HCT116 (cell line): ENCODE results near the gene FAM171A1. TPM values are rescaled to one million over a fixed set of nuclear protein-coding genes. Genes with fewer than 3 reads are reported as not detected.

Experiments used
- ATAC-seq: fragments of 200-7000 bp; cut with Tn5 transposase; 2 replicates; pipeline ENCODE4 v1.9.1; 2020; ENCODE audit warnings: mild to moderate bottlenecking, moderate library complexity
- BruUV-seq: library from RNA; stranded (reverse); fragments of 400-500 nt; replicated peaks from 2 replicates; lab custom pipeline; 2021; lab: Mats Ljungman, UMichigan
- CTCF ChIA-PET: fragments of 300-600 bp; sonication (Branson Sonifier 250); formaldehyde crosslinking; loops from one replicate; lab custom pipeline; 2021; ENCODE audit warnings: antibody characterized with exemption; lab: Charles Lee
- POLR2A ChIA-PET: fragments of 300-600, 350-600 bp; sonication (Branson Sonifier 250); formaldehyde crosslinking; loops from one replicate; lab custom pipeline; 2021; ENCODE audit warnings: antibody characterized with exemption; lab: Charles Lee
- RAD21 ChIA-PET, 2 experiments: fragments of 300-600 bp; sonication (Branson Sonifier 250); formaldehyde crosslinking; loops; one replicate each; lab custom pipeline; 2023; ENCODE audit warnings: low total read pairs in 2 of 2; ENCODE audit not compliant: uncharacterized antibody in 2 of 2, unreplicated experiment in 2 of 2, low non-redundant PET in 1 of 2; lab: Charles Lee
- DNase-seq: peaks from one replicate; pipeline ENCODE4 v3.0.0-alpha.2; 2010; ENCODE audit warnings: low read depth, low spot score
- H2AFZ ChIP-seq: fragments of 200-600 bp; shearing (Covaris generic), sonication (generic); 2 replicates; pipeline ENCODE4 v1.6.1; 2017; ENCODE audit warnings: low read depth, mixed run types, mixed read lengths, antibody characterized with exemption, low read length; ENCODE audit not compliant: poor library complexity, severe bottlenecking
- H3K27ac ChIP-seq: 2 replicates; pipeline ENCODE4 v1.5.1; 2012; ENCODE audit warnings: low read depth, low read length
- H3K27me3 ChIP-seq: fragments of 200-600 bp; sonication (generic); 2 replicates; pipeline ENCODE4 v1.6.1; 2016; ENCODE audit warnings: mixed run types, low read length, mixed read lengths; ENCODE audit not compliant: insufficient read depth
- H3K36me3 ChIP-seq, 2 experiments: fragments of 200-500 bp in 1 of 2; fragments of 200-600 bp in 1 of 2; sonication (Bioruptor generic) in 1 of 2; sonication (generic) in 1 of 2; 2 replicates each; pipeline versions ENCODE4 v1.5.1 to v1.6.1; 2014 to 2016; ENCODE audit warnings: low read length in 2 of 2, inconsistent platforms in 1 of 2, mixed read lengths in 1 of 2, mixed run types in 1 of 2; ENCODE audit not compliant: insufficient read depth in 2 of 2, control insufficient read depth in 1 of 2
- H3K4me1 ChIP-seq, 2 experiments: fragments of 200-600 bp in 1 of 2; sonication (generic) in 1 of 2; 2 replicates each; pipeline versions ENCODE4 v1.5.1 to v1.6.1; 2012 to 2017; ENCODE audit warnings: low read length in 2 of 2, inconsistent platforms in 1 of 2, mild to moderate bottlenecking in 1 of 2, mixed read lengths in 1 of 2, mixed run types in 1 of 2, moderate library complexity in 1 of 2; ENCODE audit not compliant: insufficient read depth in 2 of 2, control insufficient read depth in 1 of 2
- H3K4me2 ChIP-seq: fragments of 200-600 bp; sonication (generic); 2 replicates; pipeline ENCODE4 v1.6.1; 2017; ENCODE audit warnings: mixed run types, low read length, mixed read lengths
- H3K4me3 ChIP-seq, 2 experiments: fragments of 200-600 bp in 1 of 2; sonication (generic) in 1 of 2; replicated peaks in 1 of 2; 2 replicates each; pipeline ENCODE4 v1.5.1; 2011 to 2016; ENCODE audit warnings: low read length in 2 of 2, control low read depth in 1 of 2, low read depth in 1 of 2, mild to moderate bottlenecking in 1 of 2, mixed read lengths in 1 of 2, mixed run types in 1 of 2
- H3K79me2 ChIP-seq: fragments of 200-600 bp; sonication (generic); 2 replicates; pipeline ENCODE4 v1.6.1; 2017; ENCODE audit warnings: mild to moderate bottlenecking, mixed run types, low read length, moderate library complexity, mixed read lengths; ENCODE audit not compliant: insufficient read depth
- H3K9ac ChIP-seq: fragments of 200-600 bp; sonication (generic); 2 replicates; pipeline ENCODE4 v1.6.1; 2016; ENCODE audit warnings: low read length, mixed read lengths
- H3K9me2 ChIP-seq: fragments of 200-600 bp; sonication (generic), shearing (Covaris generic); 2 replicates; pipeline ENCODE4 v1.6.1; 2017; ENCODE audit warnings: mixed run types, mild to moderate bottlenecking, moderate library complexity; ENCODE audit not compliant: insufficient read depth
- H3K9me3 ChIP-seq, 2 experiments: fragments of 200-500 bp in 1 of 2; fragments of 200-600 bp in 1 of 2; sonication (Bioruptor generic) in 1 of 2; sonication (generic) in 1 of 2; 2 replicates each; pipeline ENCODE4 v1.6.1; 2014 to 2017; ENCODE audit warnings: low read length in 2 of 2, mixed read lengths in 2 of 2, inconsistent platforms in 1 of 2, low read depth in 1 of 2, mild to moderate bottlenecking in 1 of 2, mixed run types in 1 of 2, moderate library complexity in 1 of 2; ENCODE audit not compliant: control insufficient read depth in 1 of 2, insufficient read depth in 1 of 2
- H4K20me1 ChIP-seq: fragments of 200-600 bp; sonication (generic), shearing (Covaris generic); 2 replicates; pipeline ENCODE4 v1.6.1; 2017; ENCODE audit warnings: mixed run types, mild to moderate bottlenecking, moderate library complexity; ENCODE audit not compliant: insufficient read depth
- CBX3 ChIP-seq: IDR thresholded peaks from 2 replicates; pipeline ENCODE4 v1.6.1; 2012; ENCODE audit warnings: low read depth
- CTCF ChIP-seq, 3 experiments: fragments of 200-600 bp in 1 of 3; sonication (generic) in 1 of 3; IDR thresholded peaks in 2 of 3; conservative IDR thresholded peaks in 1 of 3; 2 replicates each; pipeline ENCODE4 v1.5.1; 2012 to 2017; ENCODE audit warnings: low read depth in 2 of 3, low read length in 2 of 3, antibody characterized with exemption in 1 of 3, borderline replicate concordance in 1 of 3, control low read depth in 1 of 3, mild to moderate bottlenecking in 1 of 3, mixed read lengths in 1 of 3, mixed run types in 1 of 3, moderate library complexity in 1 of 3; ENCODE audit not compliant: insufficient read depth in 1 of 3
- EGR1 ChIP-seq: IDR thresholded peaks from 2 replicates; pipeline ENCODE4 v1.6.1; 2012; ENCODE audit warnings: low read depth
- JUND ChIP-seq: IDR thresholded peaks from 2 replicates; pipeline ENCODE4 v1.6.1; 2012
- POLR2AphosphoS5 ChIP-seq: IDR thresholded peaks from 2 replicates; pipeline ENCODE4 v1.6.1; 2011; ENCODE audit warnings: mild to moderate bottlenecking, low read depth, low read length, moderate library complexity
- RAD21 ChIP-seq: IDR thresholded peaks from 2 replicates; pipeline ENCODE4 v1.6.1; 2012; ENCODE audit warnings: low read depth, mild to moderate bottlenecking
- SP1 ChIP-seq: IDR thresholded peaks from 2 replicates; pipeline ENCODE4 v1.6.1; 2012; ENCODE audit warnings: low read depth
- SRF ChIP-seq: IDR thresholded peaks from 2 replicates; pipeline ENCODE4 v1.6.1; 2012; ENCODE audit warnings: low read depth
- TCF7L2 ChIP-seq: IDR thresholded peaks from 2 replicates; pipeline ENCODE4 v1.7.0; 2011; ENCODE audit warnings: borderline replicate concordance, inconsistent platforms; ENCODE audit not compliant: insufficient read depth, insufficient read length; ENCODE audit errors: extremely low read depth
- YY1 ChIP-seq: IDR thresholded peaks from 2 replicates; pipeline ENCODE4 v1.6.1; 2011; ENCODE audit warnings: low read length, low read depth, moderate library complexity, mild to moderate bottlenecking; ENCODE audit not compliant: insufficient replicate concordance; ENCODE audit errors: extremely low read depth
- ZFX ChIP-seq: fragments of 450-650 bp; IDR thresholded peaks from 2 replicates; pipeline ENCODE4 v1.6.1; 2017
- ZNF274 ChIP-seq: fragments of 200-500 bp; sonication (Bioruptor generic); IDR thresholded peaks from 2 replicates; pipeline ENCODE4 v1.6.1; 2014; ENCODE audit warnings: mild to moderate bottlenecking, low read depth, low read length, inconsistent platforms
- intact Hi-C: fragments of 100-400 bp; cut with micrococcal nuclease; formaldehyde crosslinking; loops from 2 replicates; pipeline ENCODE4 v1.10.0; 2022
- total RNA-seq: library from RNA; stranded (reverse); gene quantifications from one replicate; pipeline ENCODE4 v1.2.1, GENCODE V29; 2021; ENCODE audit not compliant: unreplicated experiment
- TF ChIP-seq, protein P1 (sequence below): IDR thresholded peaks from 2 replicates; pipeline ENCODE4 v1.6.1; 2011; ENCODE audit warnings: mild to moderate bottlenecking, low read length, moderate library complexity; ENCODE audit not compliant: insufficient replicate concordance; ENCODE audit errors: extremely low read depth

Gene FAM171A1
- total RNA-seq, 1 experiment from 2014 or later = 32.5 TPM

DNA sequence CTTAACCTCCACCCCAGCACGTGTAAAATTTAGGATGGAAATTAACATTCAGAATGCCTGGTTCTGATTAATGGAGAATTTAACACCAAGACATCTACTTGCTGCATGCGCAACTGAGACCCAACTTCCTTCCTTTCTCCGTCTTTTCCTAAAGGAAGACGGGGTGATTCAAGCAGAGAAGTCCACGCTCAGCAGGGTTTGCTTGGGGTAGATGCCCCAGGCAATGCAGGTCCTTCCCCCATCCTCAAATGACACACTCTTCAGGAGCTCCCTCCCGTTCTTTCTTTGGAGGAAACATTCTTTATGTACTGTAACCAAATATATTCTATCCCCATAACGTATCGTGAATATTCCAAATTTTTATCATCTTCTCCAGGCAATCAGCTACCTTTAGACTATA is 47.0 kb downstream of the FAM171A1 start:
- H4K20me1 ChIP-seq = no peaks in the 10 kb centered on the region
- H3K9me3 ChIP-seq = no peaks in the 10 kb centered on the region
- no peak overlapping the region for H3K27ac ChIP-seq
- DNase-seq (no peak), ATAC-seq (no peak)
- ChIA-PET CTCF (no interaction called here), POLR2A (no interaction called here), RAD21 (no interaction called here)
- H2AFZ ChIP-seq = no peak overlapping the region
- no TSS peak for BruUV-seq
- H3K4me2 ChIP-seq = no peak overlapping the region
- H3K79me2 ChIP-seq = peaks cover 55% of the 10 kb centered on the region
- H3K9ac ChIP-seq = no peak overlapping the region
- peaks cover 22 to 32% of the 10 kb centered on the region in 2 experiments for H3K4me1 ChIP-seq
- intact Hi-C loops = no loop called here
- no peak for TF ChIP-seq RAD21
- TF ChIP-seq, protein P1, sequence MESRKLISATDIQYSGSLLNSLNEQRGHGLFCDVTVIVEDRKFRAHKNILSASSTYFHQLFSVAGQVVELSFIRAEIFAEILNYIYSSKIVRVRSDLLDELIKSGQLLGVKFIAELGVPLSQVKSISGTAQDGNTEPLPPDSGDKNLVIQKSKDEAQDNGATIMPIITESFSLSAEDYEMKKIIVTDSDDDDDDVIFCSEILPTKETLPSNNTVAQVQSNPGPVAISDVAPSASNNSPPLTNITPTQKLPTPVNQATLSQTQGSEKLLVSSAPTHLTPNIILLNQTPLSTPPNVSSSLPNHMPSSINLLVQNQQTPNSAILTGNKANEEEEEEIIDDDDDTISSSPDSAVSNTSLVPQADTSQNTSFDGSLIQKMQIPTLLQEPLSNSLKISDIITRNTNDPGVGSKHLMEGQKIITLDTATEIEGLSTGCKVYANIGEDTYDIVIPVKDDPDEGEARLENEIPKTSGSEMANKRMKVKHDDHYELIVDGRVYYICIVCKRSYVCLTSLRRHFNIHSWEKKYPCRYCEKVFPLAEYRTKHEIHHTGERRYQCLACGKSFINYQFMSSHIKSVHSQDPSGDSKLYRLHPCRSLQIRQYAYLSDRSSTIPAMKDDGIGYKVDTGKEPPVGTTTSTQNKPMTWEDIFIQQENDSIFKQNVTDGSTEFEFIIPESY = no peak
- TF ChIP-seq POLR2AphosphoS5 = no peak
- TF ChIP-seq SP1 = no peak
- TF ChIP-seq EGR1 = no peak
- TF ChIP-seq JUND = no peak
- no peaks in the 10 kb centered on the region for H3K27me3 ChIP-seq
- H3K36me3 ChIP-seq = no peaks in the 10 kb centered on the region
- H3K4me3 ChIP-seq = no peak overlapping the region
- H3K9me2 ChIP-seq = no peaks in the 10 kb centered on the region

GRCh38 chr10:15322356-15322755 is 48.7 kb downstream of the FAM171A1 start:
- ChIA-PET POLR2A (no interaction called here), RAD21 (no interaction called here)
- no peak overlapping the region for H2AFZ ChIP-seq
- no peak for TF ChIP-seq CTCF (IDR thresholded peaks at IDR 0.05 in 2 of 3, conservative IDR thresholded peaks at IDR 0.05 in 1 of 3; ENCODE audit: borderline replicate concordance in 1 of 3, insufficient read depth in 1 of 3, low read depth in 2 of 3, low read length in 2 of 3)
- no peak for TF ChIP-seq RAD21
- TF ChIP-seq CBX3 = no peak
- TF ChIP-seq SP1 = no peak
- no peak for TF ChIP-seq ZNF274
- TF ChIP-seq ZFX = no peak
- no peak for TF ChIP-seq TCF7L2
- TF ChIP-seq EGR1 = no peak
- TF ChIP-seq SRF = no peak
- no peak for TF ChIP-seq YY1
- TF ChIP-seq, all 23 proteins: peak for 0
- H3K36me3 ChIP-seq = no peaks in the 10 kb centered on the region
- H3K4me1 ChIP-seq = peaks cover 22 to 29% of the 10 kb centered on the region in 2 experiments
- H3K9me2 ChIP-seq = no peaks in the 10 kb centered on the region
- no peak overlapping the region for H3K9ac ChIP-seq
- no peak overlapping the region for H3K4me2 ChIP-seq
- peaks cover 43% of the 10 kb centered on the region for H3K79me2 ChIP-seq
- H3K27me3 ChIP-seq = no peaks in the 10 kb centered on the region
- CTCF ChIA-PET = no interaction called here
- ATAC-seq (no peak), DNase-seq (no peak)
- no peaks in the 10 kb centered on the region for H4K20me1 ChIP-seq
- intact Hi-C loops = no loop called here
- no peaks in the 10 kb centered on the region for H3K9me3 ChIP-seq
- H3K4me3 ChIP-seq = no peak overlapping the region
- no peak overlapping the region for H3K27ac ChIP-seq
- BruUV-seq = no TSS peak
